Keratinocyte (primary cell): ENCODE measurements around the gene HNRNPUL2. TPM values are rescaled to one million over a fixed set of nuclear protein-coding genes. Genes with fewer than 3 reads are reported as not detected.

ENCODE experiments used
- DNase-seq: peaks from one replicate; pipeline ENCODE4 v3.0.0-alpha.2; 2011; ENCODE audit warnings: low read depth, missing footprints, low spot score
- FAIRE-seq: peaks from 2 replicates; lab custom pipeline; 2011; peaks lifted over from hg19 to GRCh38; lab: Jason Lieb, UNC
- H2AFZ ChIP-seq: 2 replicates; pipeline ENCODE4 v1.6.0; 2012; ENCODE audit warnings: low read length, control low read depth, inconsistent platforms; ENCODE audit not compliant: control insufficient read depth
- H3K27ac ChIP-seq: 2 replicates; pipeline ENCODE4 v1.5.1; 2011; ENCODE audit warnings: low read length; ENCODE audit not compliant: control insufficient read depth, insufficient read depth
- H3K27me3 ChIP-seq: 3 replicates; pipeline ENCODE4 v1.6.0; 2011; ENCODE audit warnings: low read length; ENCODE audit not compliant: control insufficient read depth, insufficient read depth; ENCODE audit errors: extremely low read depth
- H3K36me3 ChIP-seq, 2 experiments: 2 replicates in 1 of 2; 3 replicates in 1 of 2; pipeline ENCODE4 v1.5.1; 2011; ENCODE audit warnings: low read length in 2 of 2, mild to moderate bottlenecking in 1 of 2; ENCODE audit not compliant: control insufficient read depth in 2 of 2, insufficient read depth in 2 of 2; ENCODE audit errors: extremely low read depth in 1 of 2
- H3K4me1 ChIP-seq: 3 replicates; pipeline ENCODE4 v1.5.1; 2011; ENCODE audit warnings: low read length; ENCODE audit not compliant: control insufficient read depth, insufficient read depth; ENCODE audit errors: extremely low read depth
- H3K4me2 ChIP-seq: 3 replicates; pipeline ENCODE4 v1.6.0; 2011; ENCODE audit warnings: low read depth, low read length; ENCODE audit not compliant: control insufficient read depth, insufficient read depth; ENCODE audit errors: extremely low read depth
- H3K4me3 ChIP-seq, 3 experiments: fragments of 200-600 bp in 1 of 3; sonication (generic) in 1 of 3; 2 replicates in 2 of 3; 3 replicates in 1 of 3; pipeline ENCODE4 v1.5.1; 2011 to 2016; ENCODE audit warnings: low read length in 3 of 3, mild to moderate bottlenecking in 3 of 3, control low read depth in 2 of 3, inconsistent platforms in 1 of 3, low read depth in 1 of 3, mixed read lengths in 1 of 3, mixed run types in 1 of 3, moderate library complexity in 1 of 3; ENCODE audit not compliant: control insufficient read depth in 2 of 3, insufficient read depth in 2 of 3; ENCODE audit errors: extremely low read depth in 1 of 3
- H3K79me2 ChIP-seq: 2 replicates; pipeline ENCODE4 v1.6.0; 2012; ENCODE audit warnings: low read length; ENCODE audit not compliant: control insufficient read depth, insufficient read depth
- H3K9ac ChIP-seq: 3 replicates; pipeline ENCODE4 v1.6.0; 2011; ENCODE audit warnings: low read length; ENCODE audit not compliant: control insufficient read depth, insufficient read depth; ENCODE audit errors: extremely low read depth
- H3K9me1 ChIP-seq: 3 replicates; pipeline ENCODE4 v1.6.0; 2011; ENCODE audit warnings: low read length; ENCODE audit not compliant: control insufficient read depth, insufficient read depth; ENCODE audit errors: extremely low read depth
- H3K9me3 ChIP-seq: 2 replicates; pipeline ENCODE4 v1.5.1; 2012; ENCODE audit warnings: low read depth, low read length; ENCODE audit not compliant: control insufficient read depth
- H4K20me1 ChIP-seq: 3 replicates; pipeline ENCODE4 v1.6.0; 2011; ENCODE audit warnings: low read length; ENCODE audit not compliant: control insufficient read depth, insufficient read depth; ENCODE audit errors: extremely low read depth
- EZH2 ChIP-seq: IDR thresholded peaks from one replicate; pipeline ENCODE4 v1.6.1; 2012; ENCODE audit warnings: inconsistent platforms, mild to moderate bottlenecking, low read length, moderate library complexity
- dilution Hi-C: fragments of 300-500 bp; cut with MboI; formaldehyde crosslinking; loops from one replicate; pipeline ENCODE4 v1.7.0; 2020; ENCODE audit warnings: low sequenced_read_pairs; ENCODE audit not compliant: extremely low pct_ligation_motif_present
- polyA plus RNA-seq, 5 experiments: library from polyadenylated mRNA; depleted of rRNA in 3 of 5; stranded (reverse) in 3 of 5; stranded (forward) in 1 of 5; unstranded in 1 of 5; fragments of >200 nt; gene quantifications; 1 replicate in 1 of 5; 2 replicates in 3 of 5; 3 replicates in 1 of 5; pipeline versions ENCODE4 v1.2.1 to v1.2.3, GENCODE V29; 2011 to 2012; ENCODE audit warnings: missing spikeins in 2 of 5, low read depth in 1 of 5, low replicate concordance in 1 of 5
- TF ChIP-seq, protein P1 (sequence below), 3 experiments: IDR thresholded peaks in 1 of 3; conservative IDR thresholded peaks in 1 of 3; optimal IDR thresholded peaks in 1 of 3; 2 replicates in 2 of 3; 3 replicates in 1 of 3; pipeline versions ENCODE3 to v1.5.1; 2011; ENCODE audit warnings: low read length in 3 of 3, mild to moderate bottlenecking in 3 of 3, moderate library complexity in 2 of 3, control low read depth in 1 of 3, inconsistent platforms in 1 of 3; ENCODE audit not compliant: insufficient read depth in 2 of 3; ENCODE audit errors: extremely low read depth in 1 of 3

Gene HNRNPUL2
- polyA plus RNA-seq, 1 donor (not counting 4 experiments of a cell fraction or from before 2014, with no cell fraction given), result 29.0 TPM

DNA sequence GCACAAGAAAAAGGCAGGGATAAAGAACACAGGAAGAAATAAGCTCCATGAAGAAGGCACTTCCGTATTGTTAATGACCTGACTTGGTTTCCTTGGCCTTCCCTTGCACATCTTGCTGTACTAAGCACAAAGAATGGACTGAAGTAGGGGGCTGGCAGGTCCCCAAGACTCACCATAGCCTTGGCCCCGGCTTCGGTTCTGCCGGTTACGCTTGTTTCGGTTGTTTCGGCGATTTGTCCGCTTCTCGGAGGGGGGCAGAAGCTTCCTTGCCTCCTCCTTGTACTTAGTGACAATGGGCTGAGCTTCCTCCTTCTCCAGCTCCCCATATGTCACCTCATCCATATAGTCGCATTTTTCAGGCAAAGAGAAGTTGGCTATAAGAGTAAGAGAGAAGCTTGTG is 10.4 kb downstream of the HNRNPUL2 start:
- Histone ChIP-seq H3K9me3 (no peaks in the 10 kb centered on the region), H2AFZ (no peak overlapping the region), H3K4me3 (no peak overlapping the region), H3K27me3 (no peaks in the 10 kb centered on the region), H3K27ac (no peak overlapping the region), H4K20me1 (no peaks in the 10 kb centered on the region), H3K79me2 (peaks cover 35% of the 10 kb centered on the region), H3K9ac (no peak overlapping the region), H3K36me3 (peaks cover 42 to 44% of the 10 kb centered on the region in 2 experiments), H3K9me1 (no peaks in the 10 kb centered on the region), H3K4me1 (no peaks in the 10 kb centered on the region), H3K4me2 (no peak overlapping the region)
- TF ChIP-seq EZH2, result no peak
- TF ChIP-seq, protein P1, sequence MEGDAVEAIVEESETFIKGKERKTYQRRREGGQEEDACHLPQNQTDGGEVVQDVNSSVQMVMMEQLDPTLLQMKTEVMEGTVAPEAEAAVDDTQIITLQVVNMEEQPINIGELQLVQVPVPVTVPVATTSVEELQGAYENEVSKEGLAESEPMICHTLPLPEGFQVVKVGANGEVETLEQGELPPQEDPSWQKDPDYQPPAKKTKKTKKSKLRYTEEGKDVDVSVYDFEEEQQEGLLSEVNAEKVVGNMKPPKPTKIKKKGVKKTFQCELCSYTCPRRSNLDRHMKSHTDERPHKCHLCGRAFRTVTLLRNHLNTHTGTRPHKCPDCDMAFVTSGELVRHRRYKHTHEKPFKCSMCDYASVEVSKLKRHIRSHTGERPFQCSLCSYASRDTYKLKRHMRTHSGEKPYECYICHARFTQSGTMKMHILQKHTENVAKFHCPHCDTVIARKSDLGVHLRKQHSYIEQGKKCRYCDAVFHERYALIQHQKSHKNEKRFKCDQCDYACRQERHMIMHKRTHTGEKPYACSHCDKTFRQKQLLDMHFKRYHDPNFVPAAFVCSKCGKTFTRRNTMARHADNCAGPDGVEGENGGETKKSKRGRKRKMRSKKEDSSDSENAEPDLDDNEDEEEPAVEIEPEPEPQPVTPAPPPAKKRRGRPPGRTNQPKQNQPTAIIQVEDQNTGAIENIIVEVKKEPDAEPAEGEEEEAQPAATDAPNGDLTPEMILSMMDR (optimal IDR thresholded peaks at IDR 0.05 in 1 of 3, IDR thresholded peaks at IDR 0.05 in 1 of 3, conservative IDR thresholded peaks at IDR 0.05 in 1 of 3; ENCODE audit: extremely low read depth in 1 of 3, insufficient read depth in 2 of 3, low read length in 3 of 3), result no peak
- dilution Hi-C loops, result no loop called here
- FAIRE-seq (no peak), DNase-seq (no peak)

DNA sequence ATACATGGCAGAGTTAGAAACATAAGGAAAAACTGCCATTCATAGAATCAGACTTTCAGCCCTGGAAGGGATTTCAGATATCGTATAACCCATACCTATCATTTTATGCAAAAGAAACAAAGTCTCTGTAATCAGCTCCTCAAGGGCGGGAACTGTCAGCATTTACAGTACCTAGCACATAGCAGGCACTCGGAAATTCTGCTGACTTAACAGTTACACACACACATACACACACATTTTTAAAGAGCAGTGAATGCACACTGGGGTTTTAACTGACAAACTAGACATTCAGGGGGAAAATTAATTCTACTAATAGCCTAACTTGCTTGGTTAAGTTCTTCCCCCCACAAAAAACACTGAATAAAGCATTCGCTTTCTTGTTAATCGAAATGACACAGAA is 11.1 kb downstream of the HNRNPUL2 start:
- DNase-seq (no peak), FAIRE-seq (no peak)
- Histone ChIP-seq H3K9ac (no peak overlapping the region), H3K27ac (no peak overlapping the region), H3K79me2 (peaks cover 29% of the 10 kb centered on the region), H3K9me3 (no peaks in the 10 kb centered on the region), H3K9me1 (no peaks in the 10 kb centered on the region), H3K36me3 (peaks cover 37 to 39% of the 10 kb centered on the region in 2 experiments), H3K4me1 (no peaks in the 10 kb centered on the region), H3K4me3 (no peak overlapping the region), H3K4me2 (no peak overlapping the region), H2AFZ (no peak overlapping the region), H4K20me1 (no peaks in the 10 kb centered on the region), H3K27me3 (no peaks in the 10 kb centered on the region)
- dilution Hi-C loops, result no loop called here
- TF ChIP-seq, protein P1 (optimal IDR thresholded peaks at IDR 0.05 in 1 of 3, IDR thresholded peaks at IDR 0.05 in 1 of 3, conservative IDR thresholded peaks at IDR 0.05 in 1 of 3; ENCODE audit: extremely low read depth in 1 of 3, insufficient read depth in 2 of 3, low read length in 3 of 3), result no peak
- no peak for TF ChIP-seq EZH2
